AG10803 (cell line): Measurements from ENCODE around the gene DMRT1.
A peak's percentile ranks its signal among the peaks of the same experiment; 100 is the strongest.

Experiments used
- DNase-seq: peaks from one replicate; pipeline ENCODE4 v3.0.0; 2010; ENCODE audit warnings: low read depth
- H3K4me3 ChIP-seq: 2 replicates; pipeline ENCODE4 v1.5.1; 2011; ENCODE audit warnings: mild to moderate bottlenecking, low read length, control low read depth
- CTCF ChIP-seq: conservative IDR thresholded peaks from 2 replicates; pipeline ENCODE4 v1.5.1; 2011; ENCODE audit warnings: mild to moderate bottlenecking, low read length, control low read depth, inconsistent platforms

Gene DMRT1

GRCh38 chr9:1009101-1009707 lies 167.7 kb downstream of the DMRT1 start:
- peak; percentile 97 for TF ChIP-seq CTCF
- no peak overlapping the region for H3K4me3 ChIP-seq
- peak; percentile 67 for DNase-seq

GRCh38 chr9:1013021-1013420 lies 171.5 kb downstream of the DMRT1 start:
- no peak overlapping the region for H3K4me3 ChIP-seq
- DNase-seq = no peak
- TF ChIP-seq CTCF = no peak

GRCh38 chr9:1014225-1014624 lies 172.7 kb downstream of the DMRT1 start:
- DNase-seq = no peak
- no peak overlapping the region for H3K4me3 ChIP-seq
- no peak for TF ChIP-seq CTCF

GRCh38 chr9:1014640-1015039 lies 173.1 kb downstream of the DMRT1 start:
- H3K4me3 ChIP-seq = no peak overlapping the region
- no peak for TF ChIP-seq CTCF
- no peak for DNase-seq

- no peak overlapping the region for H3K4me3 ChIP-seq
- peak; percentile 25 for DNase-seq
- peak; percentile 54 for TF ChIP-seq CTCF
These were observed 176.6 kb downstream of the DMRT1 start for GRCh38 chr9:1018121-1018520.
